Activated CD8-positive, alpha-beta T cell treated with anti-CD3 and anti-CD28 coated beads for 36 hours (primary cell): Measurements from ENCODE around the gene INSL3. TPM values are rescaled to one million over a fixed set of nuclear protein-coding genes. Genes with fewer than 3 reads are reported as not detected.
A peak's percentile ranks its signal among the peaks of the same experiment; 100 is the strongest.

ENCODE experiments used
- ATAC-seq: fragments of 200-7000 bp; cut with Tn5 transposase; one replicate; pipeline ENCODE4 v1.10.0; 2021; ENCODE audit warnings: mild to moderate bottlenecking, moderate library complexity
- CTCF ChIA-PET: fragments of 350-600 bp; sonication (Branson Sonifier 250); formaldehyde crosslinking; loops from one replicate; lab custom pipeline; 2021; ENCODE audit warnings: antibody characterized with exemption; lab: Charles Lee
- POLR2A ChIA-PET: fragments of 350-600 bp; sonication (Branson Sonifier 250); formaldehyde crosslinking; loops from one replicate; lab custom pipeline; 2021; ENCODE audit warnings: antibody characterized with exemption; lab: Charles Lee
- DNase-seq: peaks from one replicate; pipeline ENCODE4 v3.0.0-alpha.2; 2020
- H3K27ac Mint-ChIP-seq: one replicate; pipeline ENCODE4 v1.8.0; 2021; ENCODE audit warnings: mild to moderate bottlenecking, mixed read lengths
- H3K27me3 Mint-ChIP-seq: one replicate; pipeline ENCODE4 v1.8.0; 2021; ENCODE audit warnings: mixed read lengths
- H3K36me3 Mint-ChIP-seq: one replicate; pipeline ENCODE4 v1.8.0; 2021; ENCODE audit warnings: low read depth, mixed read lengths
- H3K4me1 Mint-ChIP-seq: one replicate; pipeline ENCODE4 v1.8.0; 2021; ENCODE audit warnings: low read depth, mixed read lengths
- H3K4me3 Mint-ChIP-seq: one replicate; pipeline ENCODE4 v1.8.0; 2021; ENCODE audit warnings: mild to moderate bottlenecking, moderate library complexity, mixed read lengths
- H3K9me3 Mint-ChIP-seq: one replicate; pipeline ENCODE4 v1.8.0; 2021; ENCODE audit warnings: mixed read lengths
- intact Hi-C: fragments of 100-400 bp; cut with micrococcal nuclease; formaldehyde crosslinking; loops from one replicate; pipeline ENCODE4 v1.10.0; 2022
- total RNA-seq, 2 experiments: library from RNA; stranded (reverse); gene quantifications; one replicate each; pipeline ENCODE4 v1.2.3, GENCODE V29; 2021
- TF ChIP-seq, protein P1 (sequence below): fragments of 200-600 bp; IDR thresholded peaks from one replicate; pipeline ENCODE4 v1.8.0; 2022; ENCODE audit warnings: antibody characterized with exemption, mild to moderate bottlenecking

Gene INSL3
- total RNA-seq, 2 experiments from 2014 or later, result 5.9 to 6.9 TPM

DNA sequence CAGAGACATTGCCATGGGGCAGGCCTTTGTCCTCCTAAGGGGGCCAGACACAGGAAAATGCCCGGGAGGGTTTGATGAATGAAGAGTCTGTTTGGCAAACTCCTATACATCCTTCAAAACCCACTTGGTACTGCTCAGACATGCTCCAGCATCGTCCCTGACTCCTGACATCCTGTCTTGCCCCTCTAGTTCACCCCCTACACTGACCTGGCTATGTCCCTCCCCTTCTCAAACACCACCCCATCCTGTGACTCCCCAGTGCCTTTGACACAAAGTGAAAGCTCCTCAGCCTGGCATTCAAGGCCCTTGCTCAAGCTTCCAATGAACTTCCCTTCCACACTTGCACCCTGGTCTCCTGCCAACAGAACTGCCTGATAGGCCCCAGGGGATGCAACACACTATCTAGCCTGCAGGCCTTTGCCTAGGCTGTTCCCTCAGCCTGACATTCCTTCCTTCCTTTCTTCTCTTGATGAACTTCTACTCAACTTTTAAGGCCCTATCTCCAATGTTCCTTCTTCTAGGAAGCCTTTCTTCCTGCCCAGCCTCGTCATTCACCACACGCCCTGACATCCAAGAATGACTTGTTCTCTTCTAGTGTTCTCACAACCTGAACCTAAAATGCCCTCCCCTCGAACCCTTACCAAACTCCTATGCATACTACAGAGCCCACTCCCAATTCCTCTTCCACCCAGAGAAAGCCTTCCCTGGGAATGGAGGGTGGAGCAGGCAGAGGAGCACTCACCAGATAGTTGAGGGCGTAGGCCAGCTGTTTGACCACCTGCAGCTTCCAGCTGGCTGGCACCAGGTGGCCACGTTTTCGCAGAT is 14.1 kb upstream of the INSL3 start:
- H3K27ac Mint-ChIP-seq, result peak overlapping the region; percentile 69
- intact Hi-C loops, result no loop called here
- CTCF ChIA-PET, result interaction anchor here (1.3 kb wide), 1 partner anchor 12 kb away, joined by 3 read pairs; the partner anchor contains the start of gene JAK3
- no peak overlapping the region for H3K4me3 Mint-ChIP-seq
- ATAC-seq, result no peak
- peaks cover 16% of the 10 kb centered on the region for H3K4me1 Mint-ChIP-seq
- no peaks in the 10 kb centered on the region for H3K27me3 Mint-ChIP-seq
- TF ChIP-seq, protein P1, sequence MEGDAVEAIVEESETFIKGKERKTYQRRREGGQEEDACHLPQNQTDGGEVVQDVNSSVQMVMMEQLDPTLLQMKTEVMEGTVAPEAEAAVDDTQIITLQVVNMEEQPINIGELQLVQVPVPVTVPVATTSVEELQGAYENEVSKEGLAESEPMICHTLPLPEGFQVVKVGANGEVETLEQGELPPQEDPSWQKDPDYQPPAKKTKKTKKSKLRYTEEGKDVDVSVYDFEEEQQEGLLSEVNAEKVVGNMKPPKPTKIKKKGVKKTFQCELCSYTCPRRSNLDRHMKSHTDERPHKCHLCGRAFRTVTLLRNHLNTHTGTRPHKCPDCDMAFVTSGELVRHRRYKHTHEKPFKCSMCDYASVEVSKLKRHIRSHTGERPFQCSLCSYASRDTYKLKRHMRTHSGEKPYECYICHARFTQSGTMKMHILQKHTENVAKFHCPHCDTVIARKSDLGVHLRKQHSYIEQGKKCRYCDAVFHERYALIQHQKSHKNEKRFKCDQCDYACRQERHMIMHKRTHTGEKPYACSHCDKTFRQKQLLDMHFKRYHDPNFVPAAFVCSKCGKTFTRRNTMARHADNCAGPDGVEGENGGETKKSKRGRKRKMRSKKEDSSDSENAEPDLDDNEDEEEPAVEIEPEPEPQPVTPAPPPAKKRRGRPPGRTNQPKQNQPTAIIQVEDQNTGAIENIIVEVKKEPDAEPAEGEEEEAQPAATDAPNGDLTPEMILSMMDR, result no peak
- H3K36me3 Mint-ChIP-seq, result peaks cover 71% of the 10 kb centered on the region
- peaks cover 1% of the 10 kb centered on the region for H3K9me3 Mint-ChIP-seq
- POLR2A ChIA-PET, result interaction anchor here (1.2 to 3.8 kb wide), 5 partner anchors 8 to 25 kb away, joined by 3 to 23 read pairs (median 9); partner anchors contain the start of gene JAK3
- DNase-seq, result no peak

DNA sequence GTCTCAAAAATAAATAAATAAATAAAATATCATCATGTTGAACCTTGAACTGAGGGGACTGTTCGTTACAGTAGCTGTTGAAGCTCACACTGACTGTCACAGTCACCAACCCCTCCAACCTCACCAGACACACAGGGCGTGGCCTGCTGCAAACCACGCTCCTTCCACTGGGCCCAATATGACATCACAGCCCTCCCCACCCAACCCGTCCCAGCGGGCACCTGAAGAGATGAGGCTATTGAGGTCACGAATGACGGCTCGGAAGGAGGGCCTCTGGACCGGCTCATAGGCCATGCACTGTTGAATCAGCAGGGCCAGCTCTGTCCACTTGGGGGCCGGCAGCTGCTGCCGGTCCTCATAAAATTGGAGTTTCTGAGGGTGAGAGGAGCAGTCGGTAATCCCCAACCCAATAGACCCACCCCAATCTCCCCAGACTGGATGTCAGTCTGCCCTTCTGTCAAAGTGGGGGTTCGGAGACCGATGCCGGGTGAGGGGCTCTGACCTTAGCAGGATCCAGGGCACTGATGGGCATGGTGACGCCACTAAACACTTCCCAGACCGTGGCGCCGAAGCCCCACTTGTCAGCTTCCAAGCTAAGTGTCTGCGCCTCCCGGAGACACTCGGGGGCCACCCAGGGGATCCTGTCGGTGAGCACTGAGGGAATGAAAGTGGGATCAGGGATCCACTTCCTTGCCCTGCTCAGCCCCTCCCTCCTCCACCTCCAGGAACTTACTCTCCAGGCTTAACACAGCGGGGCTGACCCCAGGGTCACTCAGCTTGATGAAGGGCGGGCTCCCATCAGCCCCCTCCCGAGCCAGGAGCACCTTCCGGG is 13.2 kb upstream of the INSL3 start:
- ChIA-PET CTCF (interaction anchor here (0.8 to 1.7 kb wide), 3 partner anchors 13 to 151 kb away, joined by 3 read pairs; partner anchors contain the start of gene JAK3), POLR2A (interaction anchor here (1.0 to 3.8 kb wide), 7 partner anchors 9 to 26 kb away, joined by 3 to 23 read pairs (median 5); partner anchors contain the start of gene JAK3)
- peak; percentile 29 for DNase-seq
- H3K4me3 Mint-ChIP-seq, result no peak overlapping the region
- no peak for ATAC-seq
- H3K27me3 Mint-ChIP-seq, result no peaks in the 10 kb centered on the region
- intact Hi-C loops, result no loop called here
- peaks cover 1% of the 10 kb centered on the region for H3K9me3 Mint-ChIP-seq
- TF ChIP-seq, protein P1, result no peak
- peaks cover 14% of the 10 kb centered on the region for H3K4me1 Mint-ChIP-seq
- peak overlapping the region; percentile 34 for H3K27ac Mint-ChIP-seq
- H3K36me3 Mint-ChIP-seq, result peaks cover 74% of the 10 kb centered on the region

DNA sequence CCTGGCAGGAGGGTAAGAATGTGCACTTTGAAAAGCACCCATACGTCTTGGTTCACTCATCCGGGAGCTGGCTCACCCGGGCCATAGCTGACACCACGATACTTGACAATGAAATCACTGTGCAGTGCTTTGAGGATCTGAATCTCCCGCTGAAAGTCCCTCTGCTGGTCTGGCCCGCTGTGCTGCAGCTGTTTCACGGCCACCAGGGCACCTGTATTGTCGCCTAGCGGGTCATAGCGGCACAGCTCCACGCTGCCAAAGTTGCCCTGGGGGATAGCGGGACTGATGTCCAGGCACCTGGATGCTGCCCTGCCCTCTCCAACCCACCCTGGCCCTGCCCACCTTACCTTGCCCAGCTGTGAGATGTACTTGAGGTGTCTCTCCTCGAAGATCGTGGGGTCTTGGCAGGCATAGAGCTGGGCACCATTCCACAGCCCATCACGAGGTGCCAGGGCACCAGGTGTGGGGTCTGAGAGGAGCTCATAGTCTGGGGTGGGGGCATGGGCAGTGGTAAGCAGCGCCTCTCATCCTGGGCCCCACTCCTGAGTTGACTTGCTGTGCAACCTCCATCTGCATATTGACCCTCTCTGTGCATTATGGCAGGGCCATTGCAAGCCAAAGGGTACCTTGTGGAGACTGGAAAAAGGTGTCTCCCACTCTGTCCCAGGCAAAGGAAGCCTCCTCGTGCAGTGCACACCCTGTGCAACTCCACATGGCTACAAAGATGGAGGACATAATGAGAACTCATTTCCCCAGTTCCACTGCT is 11.3 kb upstream of the INSL3 start:
- POLR2A ChIA-PET, result interaction anchor here (0.6 to 3.8 kb wide), 9 partner anchors 9 to 52 kb away, joined by 3 to 23 read pairs (median 4); partner anchors contain the start of genes JAK3 and RPL18A
- H3K9me3 Mint-ChIP-seq, result peaks cover 1% of the 10 kb centered on the region
- DNase-seq, result no peak
- intact Hi-C loops, result no loop called here
- H3K27me3 Mint-ChIP-seq, result no peaks in the 10 kb centered on the region
- no peak for ATAC-seq
- no peak overlapping the region for H3K4me3 Mint-ChIP-seq
- H3K4me1 Mint-ChIP-seq, result peaks cover 11% of the 10 kb centered on the region
- CTCF ChIA-PET, result interaction anchor here (0.8 to 1.4 kb wide), 4 partner anchors 13 to 48 kb away, joined by 3 to 5 read pairs (median 4); no protein-coding TSS in a partner anchor
- TF ChIP-seq, protein P1, result no peak
- H3K27ac Mint-ChIP-seq, result no peak overlapping the region
- H3K36me3 Mint-ChIP-seq, result peaks cover 65% of the 10 kb centered on the region

DNA sequence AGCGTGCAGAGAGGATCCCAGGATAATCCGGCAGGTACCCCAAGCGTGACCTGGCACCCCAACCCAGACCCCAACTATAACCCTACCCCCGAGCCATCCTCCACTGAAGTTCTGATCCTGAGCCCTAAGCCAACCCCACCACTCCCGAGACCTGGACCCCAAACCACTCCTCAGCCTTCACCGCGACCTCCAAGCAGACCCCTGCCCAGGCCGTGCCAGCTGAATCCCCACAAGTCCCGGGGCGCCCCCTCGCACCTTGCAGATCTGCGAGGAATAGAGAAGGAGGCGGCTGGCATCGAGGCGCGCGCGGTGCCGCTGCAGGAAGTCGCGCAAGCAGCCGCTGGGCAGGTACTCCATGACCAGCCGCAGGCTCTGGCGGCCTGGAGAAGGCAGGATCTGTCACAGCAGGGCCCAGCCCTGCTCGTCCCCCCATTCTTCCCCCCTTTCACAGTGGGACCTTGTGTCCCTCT is 10.1 kb upstream of the INSL3 start:
- intact Hi-C loops, result no loop called here
- Mint-ChIP-seq H3K9me3 (peaks cover 1% of the 10 kb centered on the region), H3K4me1 (peaks cover 9% of the 10 kb centered on the region), H3K4me3 (no peak overlapping the region), H3K36me3 (peaks cover 65% of the 10 kb centered on the region), H3K27ac (no peak overlapping the region), H3K27me3 (no peaks in the 10 kb centered on the region)
- TF ChIP-seq, protein P1, result no peak
- CTCF ChIA-PET, result interaction anchor here (0.9 kb wide), 1 partner anchor 14 kb away, joined by 3 read pairs; no protein-coding TSS in a partner anchor
- POLR2A ChIA-PET, result interaction anchor here (0.8 to 3.0 kb wide), 4 partner anchors 9 to 12 kb away, joined by 3 to 11 read pairs (median 3); no protein-coding TSS in a partner anchor
- DNase-seq (no peak), ATAC-seq (no peak)
